Stimulated activated CD8-positive, alpha-beta memory T cell treated with anti-CD3 and anti-CD28 coated beads, Interleukin-12 subunit alpha, Interleukin-12 subunit beta, amount 100 ng/mL, for 4 hours (primary cell): ENCODE measurements around the gene PELO.
"Not testable (repeated sequence)": the region's sequence is repeated elsewhere in the genome, so short reads cannot be mapped to it uniquely, and the experiment has no call there.

Experiments used
- DNase-seq: peaks from one replicate; pipeline ENCODE4 v3.0.0-alpha.2; 2020; ENCODE audit warnings: low read depth

PELO gene, protein sequence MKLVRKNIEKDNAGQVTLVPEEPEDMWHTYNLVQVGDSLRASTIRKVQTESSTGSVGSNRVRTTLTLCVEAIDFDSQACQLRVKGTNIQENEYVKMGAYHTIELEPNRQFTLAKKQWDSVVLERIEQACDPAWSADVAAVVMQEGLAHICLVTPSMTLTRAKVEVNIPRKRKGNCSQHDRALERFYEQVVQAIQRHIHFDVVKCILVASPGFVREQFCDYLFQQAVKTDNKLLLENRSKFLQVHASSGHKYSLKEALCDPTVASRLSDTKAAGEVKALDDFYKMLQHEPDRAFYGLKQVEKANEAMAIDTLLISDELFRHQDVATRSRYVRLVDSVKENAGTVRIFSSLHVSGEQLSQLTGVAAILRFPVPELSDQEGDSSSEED

GRCh38 chr5:52787600-52788504, at the start of gene PELO, which contains the start of gene ITGA1:
Gene PELO (plus strand): TSS chr5:52787916. CDS start chr5:52800395, 12,479 bp downstream.
Gene ITGA1 (plus strand): TSS chr5:52787916. CDS start chr5:52788354, 438 bp downstream.
- peak; percentile 21 for DNase-seq

DNA sequence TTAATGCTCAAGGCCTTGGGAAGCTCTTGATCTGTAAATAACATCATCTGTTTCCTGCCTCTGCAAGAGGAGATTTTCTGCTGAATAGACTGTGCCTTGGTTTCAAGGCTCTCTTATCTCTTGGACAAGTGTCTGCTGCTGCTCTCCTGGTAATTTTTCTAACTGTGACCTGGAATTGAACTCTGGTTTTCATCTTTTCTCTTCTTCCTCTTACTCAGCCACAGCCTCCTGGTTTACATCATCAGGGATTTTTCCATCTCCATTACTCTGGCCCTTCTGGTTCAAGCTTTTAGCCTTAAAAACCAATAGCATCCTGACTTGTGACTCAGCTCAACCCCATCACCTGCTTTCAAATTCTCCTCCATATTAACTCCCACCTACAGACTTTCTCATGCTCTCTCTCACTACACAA, 49.6 kb upstream of the PELO start:
- no peak for DNase-seq

DNA sequence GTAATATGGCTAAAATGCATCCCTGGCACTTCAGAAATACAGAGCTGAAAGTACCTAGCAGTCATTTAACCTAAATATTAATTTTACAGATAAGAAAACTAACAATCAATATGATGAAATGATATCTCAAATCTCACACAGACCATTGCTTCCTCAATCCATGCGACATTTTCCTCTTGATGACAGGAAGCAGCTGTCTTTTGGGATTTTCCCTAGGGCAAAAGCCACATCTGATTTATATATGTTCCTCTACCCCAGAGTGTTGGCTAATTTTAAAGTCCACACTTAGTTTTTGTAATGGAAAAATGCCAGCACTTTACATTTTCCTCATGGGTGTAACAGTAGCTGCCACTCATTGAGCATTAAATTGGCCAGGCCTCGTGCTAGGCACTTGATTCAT, 47.7 kb upstream of the PELO start:
- no peak for DNase-seq

DNA sequence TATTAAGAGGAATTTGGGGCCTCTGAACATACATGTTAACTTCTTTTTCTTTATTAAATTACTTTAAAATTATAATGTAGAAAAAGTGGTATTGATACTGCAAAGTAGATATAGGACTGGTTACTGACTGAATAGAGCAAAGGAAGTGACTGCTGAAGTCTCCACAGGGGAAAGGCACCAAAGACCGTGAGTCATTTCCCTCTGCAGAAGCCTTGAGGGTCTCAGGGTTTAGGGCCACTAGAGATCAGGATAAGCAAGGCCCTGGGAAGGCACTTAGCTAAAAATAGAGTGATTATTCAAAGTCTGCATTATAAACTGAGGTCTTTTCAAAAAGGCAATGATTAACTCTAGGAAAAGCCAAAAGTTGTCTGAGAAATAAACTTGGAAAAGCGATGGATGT, 44.7 kb upstream of the PELO start:
- DNase-seq: no peak

DNA sequence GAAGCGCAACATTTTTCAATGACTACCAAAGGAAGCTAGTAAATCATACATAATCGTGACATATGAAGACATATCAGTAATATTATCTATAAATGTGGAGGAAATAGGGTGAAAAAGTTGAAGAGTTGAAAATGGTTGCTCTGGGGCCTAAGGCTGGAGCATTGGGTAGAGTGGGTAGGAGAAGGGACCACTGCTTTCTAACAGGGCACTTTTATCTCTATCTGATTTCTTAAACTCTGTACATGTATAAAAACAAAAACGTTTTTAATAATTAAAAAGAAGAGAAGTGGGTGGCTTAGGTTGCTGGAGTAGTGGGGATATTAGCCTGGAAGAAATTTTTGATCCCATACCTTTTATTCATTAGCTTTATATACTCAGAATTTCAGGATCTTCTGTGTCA, 44.2 kb upstream of the PELO start:
- no peak for DNase-seq

- DNase-seq: peak; percentile 3
These were observed 43.7 kb upstream of the PELO start for GRCh38 chr5:52743970-52744369.

GRCh38 chr5:52744867-52745458, 42.8 kb upstream of the PELO start:
- DNase-seq: not testable (repeated sequence)

DNA sequence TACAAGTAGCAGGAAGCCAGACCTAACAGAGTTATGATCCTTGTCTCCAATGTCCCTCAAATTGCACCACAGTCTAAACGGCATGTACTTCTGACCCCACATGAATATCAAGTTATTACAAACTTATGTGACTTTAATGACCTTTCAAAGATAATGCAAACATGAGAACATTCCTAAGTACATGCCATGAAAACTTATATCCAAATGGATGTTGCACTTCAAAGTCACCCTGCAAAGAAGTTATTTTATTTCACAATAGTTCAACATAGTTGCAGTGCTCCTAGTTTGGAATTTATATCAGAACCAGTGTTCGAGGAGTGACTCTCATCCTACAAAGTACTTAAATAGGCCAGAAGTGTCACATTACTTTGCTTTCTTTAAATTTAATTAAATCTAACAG, 41.2 kb upstream of the PELO start:
- DNase-seq: no peak

DNA sequence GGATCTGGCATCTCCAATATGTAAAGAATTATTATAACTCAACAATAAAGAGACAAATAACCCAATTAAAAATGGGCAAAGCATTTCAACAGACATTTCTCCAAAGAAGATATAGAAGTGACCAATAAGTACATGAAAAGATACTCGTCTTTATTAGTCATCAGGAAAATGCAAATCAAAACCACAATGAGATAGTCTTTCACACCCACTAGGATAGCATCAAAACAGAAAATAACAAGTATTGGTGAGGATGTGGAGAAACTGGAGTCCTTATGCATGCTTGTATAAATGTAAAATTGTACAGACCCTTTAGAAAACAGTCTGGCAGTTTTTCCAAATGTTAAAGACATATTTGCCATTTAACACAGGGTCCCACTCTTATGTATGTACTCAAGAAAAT, 39.1 kb upstream of the PELO start:
- no peak for DNase-seq

GRCh38 chr5:52749666-52750065, 38.0 kb upstream of the PELO start:
- no peak for DNase-seq

- DNase-seq: no peak
These were observed 36.6 kb upstream of the PELO start for GRCh38 chr5:52751137-52751536.

GRCh38 chr5:52754051-52754450, 33.7 kb upstream of the PELO start:
- DNase-seq: no peak

- no peak for DNase-seq
These were observed 30.2 kb upstream of the PELO start for GRCh38 chr5:52757527-52757926.

- no peak for DNase-seq
These were observed 29.7 kb upstream of the PELO start for GRCh38 chr5:52758014-52758413.

GRCh38 chr5:52759331-52759730, 28.4 kb upstream of the PELO start:
- no peak for DNase-seq

DNA sequence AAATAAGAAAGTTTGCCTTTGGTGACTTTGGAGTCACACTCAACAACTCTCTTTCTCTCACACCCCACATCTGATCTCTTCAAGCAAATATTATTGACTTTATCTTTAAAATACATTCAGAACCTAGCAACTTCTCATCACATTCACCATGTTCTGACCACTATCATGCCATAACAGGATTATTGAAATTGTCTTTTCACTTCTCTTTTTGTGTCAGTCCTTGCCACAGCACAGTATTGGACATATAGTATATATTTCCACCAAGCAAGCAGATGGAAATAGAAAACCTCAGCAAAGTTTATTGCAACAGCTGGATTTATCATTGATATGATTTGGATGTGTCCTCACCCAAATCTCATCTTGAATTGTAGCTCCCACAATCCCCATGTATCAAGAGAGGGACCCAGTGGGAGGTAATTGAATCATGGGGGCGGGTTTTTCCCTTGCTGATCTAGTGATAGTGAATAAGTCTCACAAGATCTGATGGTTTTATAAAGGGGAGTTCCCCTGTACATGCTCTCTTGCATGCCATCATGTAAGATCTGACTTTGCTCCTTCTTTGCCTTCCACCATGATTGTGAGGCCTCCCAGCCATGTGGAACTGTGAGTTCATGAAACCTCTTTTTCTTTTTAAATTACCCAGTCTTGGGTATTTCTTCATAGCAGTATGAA, 26.9 kb upstream of the PELO start:
- no peak for DNase-seq

- no peak for DNase-seq
These were observed 20.4 kb upstream of the PELO start for GRCh38 chr5:52767217-52767743.

GRCh38 chr5:52767766-52768480, 19.8 kb upstream of the PELO start:
- no peak for DNase-seq

DNA sequence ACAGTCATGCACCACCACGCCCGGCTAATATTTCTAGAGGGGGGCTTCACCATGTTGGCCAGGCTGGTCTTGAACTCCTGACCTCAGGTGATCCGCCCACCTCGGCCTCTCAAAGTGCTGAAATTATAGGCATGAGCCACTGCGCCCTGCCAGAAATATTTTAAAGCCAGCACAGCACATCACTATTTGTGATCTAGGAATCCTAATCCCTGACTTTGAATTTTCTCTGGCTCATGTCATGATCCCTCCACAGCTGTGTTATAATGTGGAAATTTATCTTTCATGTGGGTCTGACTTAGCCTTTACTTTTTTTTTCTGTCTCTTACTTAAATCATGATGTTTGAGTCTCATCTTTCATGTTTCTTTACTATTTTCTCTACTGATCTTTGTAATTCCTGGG, 18.7 kb upstream of the PELO start:
- no peak for DNase-seq

- DNase-seq: no peak
These were observed 17.3 kb upstream of the PELO start for GRCh38 chr5:52770287-52770939.
